ENCODE results near the gene TOLLIP. TPM values are rescaled to one million over a fixed set of nuclear protein-coding genes. Genes with fewer than 3 reads are reported as not detected.

Gene TOLLIP
- total RNA-seq, 1 experiment from 2014 or later, result 32.3 TPM

DNA sequence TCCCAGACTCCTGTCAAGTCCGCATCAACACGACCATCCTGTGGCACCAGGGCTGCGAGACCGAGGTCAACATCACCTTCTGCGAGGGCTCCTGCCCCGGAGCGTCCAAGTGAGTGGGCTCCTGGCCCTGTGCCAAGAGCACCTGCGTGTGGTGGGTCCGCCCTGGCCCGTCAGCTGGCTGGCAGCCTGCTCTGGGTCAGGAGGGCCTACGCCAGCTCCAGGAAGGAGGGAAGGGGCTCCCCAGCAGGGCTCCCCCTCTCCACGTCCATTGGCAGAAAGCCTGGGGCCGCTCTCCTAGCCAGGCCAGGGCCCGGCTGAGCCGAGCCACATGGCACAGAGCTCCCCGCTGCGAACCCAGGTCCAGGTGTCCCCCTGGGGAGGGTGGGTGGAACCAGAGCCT lies 48.8 kb downstream of the TOLLIP start:
- H3K14ac ChIP-seq (ENCODE audit: insufficient read depth, low read length), result no peak overlapping the region
- no peaks in the 10 kb centered on the region for H3K9me3 ChIP-seq (ENCODE audit: control insufficient read depth, low read depth, low read length)
- H3K4me1 Mint-ChIP-seq, result peaks cover 2 to 19% of the 10 kb centered on the region in 2 experiments
- H3K23ac ChIP-seq (ENCODE audit: insufficient read length, low read depth, low read length), result no peak overlapping the region
- no peak overlapping the region for H3T11ph ChIP-seq (ENCODE audit: low read length)
- TF ChIP-seq, protein P1, sequence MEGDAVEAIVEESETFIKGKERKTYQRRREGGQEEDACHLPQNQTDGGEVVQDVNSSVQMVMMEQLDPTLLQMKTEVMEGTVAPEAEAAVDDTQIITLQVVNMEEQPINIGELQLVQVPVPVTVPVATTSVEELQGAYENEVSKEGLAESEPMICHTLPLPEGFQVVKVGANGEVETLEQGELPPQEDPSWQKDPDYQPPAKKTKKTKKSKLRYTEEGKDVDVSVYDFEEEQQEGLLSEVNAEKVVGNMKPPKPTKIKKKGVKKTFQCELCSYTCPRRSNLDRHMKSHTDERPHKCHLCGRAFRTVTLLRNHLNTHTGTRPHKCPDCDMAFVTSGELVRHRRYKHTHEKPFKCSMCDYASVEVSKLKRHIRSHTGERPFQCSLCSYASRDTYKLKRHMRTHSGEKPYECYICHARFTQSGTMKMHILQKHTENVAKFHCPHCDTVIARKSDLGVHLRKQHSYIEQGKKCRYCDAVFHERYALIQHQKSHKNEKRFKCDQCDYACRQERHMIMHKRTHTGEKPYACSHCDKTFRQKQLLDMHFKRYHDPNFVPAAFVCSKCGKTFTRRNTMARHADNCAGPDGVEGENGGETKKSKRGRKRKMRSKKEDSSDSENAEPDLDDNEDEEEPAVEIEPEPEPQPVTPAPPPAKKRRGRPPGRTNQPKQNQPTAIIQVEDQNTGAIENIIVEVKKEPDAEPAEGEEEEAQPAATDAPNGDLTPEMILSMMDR (conservative IDR thresholded peaks at IDR 0.05), result no peak
- no peak overlapping the region for H2BK15ac ChIP-seq (ENCODE audit: low read depth, low read length)
- H3K18ac ChIP-seq (ENCODE audit: insufficient read length, low read depth, low read length), result no peak overlapping the region
- H4K8ac ChIP-seq (replicated peaks; ENCODE audit: insufficient read length, low read depth, low read length), result no peak overlapping the region
- no peak overlapping the region for H3K9ac ChIP-seq (ENCODE audit: extremely low read depth, insufficient read length, low read length)
- H3K27me3 Mint-ChIP-seq (ENCODE audit: low read depth), result peaks cover 4% of the 10 kb centered on the region; the same call in 1 of the 2 replicates
- H3K36me3 Mint-ChIP-seq (ENCODE audit: insufficient read depth in 1 of 3, low read depth in 3 of 3), result peaks cover 6 to 13% (median 12%) of the 10 kb centered on the region in 3 experiments
- no peak overlapping the region for H2AFZ ChIP-seq (ENCODE audit: low read length)
- H2BK20ac ChIP-seq (ENCODE audit: low read depth, low read length, poor library complexity, severe bottlenecking), result no peak overlapping the region
- no peak overlapping the region for H3K4me2 ChIP-seq (ENCODE audit: insufficient read depth, insufficient read length, low read length)
- H3K79me1 ChIP-seq (ENCODE audit: insufficient read depth, low read depth, low read length, poor library complexity, severe bottlenecking), result no peaks in the 10 kb centered on the region
- H2AK5ac ChIP-seq (ENCODE audit: insufficient read length, low read length), result no peak overlapping the region
- no peaks in the 10 kb centered on the region for H3K4me1 ChIP-seq (ENCODE audit: insufficient read depth, low read length)
- H3K4me3 Mint-ChIP-seq, result no peak overlapping the region
- no peak overlapping the region; the same call in 1 of the 2 replicates for H3K4ac ChIP-seq (ENCODE audit: low read depth, low read length)
- H2BK120ac ChIP-seq (ENCODE audit: low read depth, low read length, poor library complexity, severe bottlenecking), result no peak overlapping the region
- H4K20me1 ChIP-seq (ENCODE audit: control insufficient read depth, insufficient read depth, insufficient read length), result no peaks in the 10 kb centered on the region
- no CpG with 5 or more reads among the region's 17 CpGs for WGBS (ENCODE audit: extremely low coverage, insufficient read length, low lambda C conversion rate)
- no peak overlapping the region for H3K27ac Mint-ChIP-seq
- H3K23me2 ChIP-seq (ENCODE audit: insufficient read length, low read depth, low read length, poor library complexity, severe bottlenecking), result no peaks in the 10 kb centered on the region
- no peak for DNase-seq
- H3K79me2 ChIP-seq (ENCODE audit: insufficient read depth, low read length), result no peaks in the 10 kb centered on the region
- H3K27ac ChIP-seq (ENCODE audit: insufficient read length, low read depth, low read length), result no peak overlapping the region
- no peak overlapping the region for H2BK12ac ChIP-seq (ENCODE audit: insufficient read length, low read depth, low read length)
- H3K27me3 ChIP-seq (ENCODE audit: insufficient read depth, low read length), result no peaks in the 10 kb centered on the region
- no peak overlapping the region for H4K5ac ChIP-seq (ENCODE audit: insufficient read length, low read depth, low read length)
- no peak overlapping the region for H2BK5ac ChIP-seq (ENCODE audit: insufficient read length, low read length)
- H4K91ac ChIP-seq (ENCODE audit: insufficient read length, low read depth, low read length), result no peak overlapping the region
- peaks cover 13 to 14% of the 10 kb centered on the region in 2 experiments for H3K9me3 Mint-ChIP-seq
- no peak overlapping the region for H3K56ac ChIP-seq (ENCODE audit: insufficient read length, low read depth, low read length)

Measured in H9 (cell line).